ENCODE results near the gene EEF1A1.

DNA sequence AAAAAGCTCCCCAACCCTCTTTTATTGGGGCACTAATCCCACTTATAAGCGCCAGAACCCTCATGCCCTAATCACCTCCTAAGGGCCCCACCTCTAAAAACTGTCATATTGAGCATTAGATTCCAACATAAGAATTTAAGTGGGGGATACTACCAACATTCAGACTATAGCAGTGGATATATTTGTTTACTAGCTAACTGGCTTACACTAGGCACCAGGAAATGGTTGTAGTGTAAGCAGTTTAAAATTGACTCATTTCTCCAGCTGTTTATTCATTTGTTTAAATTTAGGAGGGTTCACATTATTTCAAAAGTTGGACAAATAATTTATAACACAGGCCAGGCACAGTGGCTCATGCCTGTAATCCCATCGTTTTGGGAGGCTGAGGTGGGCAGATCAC is 36.4 kb downstream of the EEF1A1 start:
- TF ChIP-seq TAF1 (IDR thresholded peaks at IDR 0.05; ENCODE audit: borderline replicate concordance, insufficient read depth, low read length), result no peak
- TF ChIP-seq, protein P1, sequence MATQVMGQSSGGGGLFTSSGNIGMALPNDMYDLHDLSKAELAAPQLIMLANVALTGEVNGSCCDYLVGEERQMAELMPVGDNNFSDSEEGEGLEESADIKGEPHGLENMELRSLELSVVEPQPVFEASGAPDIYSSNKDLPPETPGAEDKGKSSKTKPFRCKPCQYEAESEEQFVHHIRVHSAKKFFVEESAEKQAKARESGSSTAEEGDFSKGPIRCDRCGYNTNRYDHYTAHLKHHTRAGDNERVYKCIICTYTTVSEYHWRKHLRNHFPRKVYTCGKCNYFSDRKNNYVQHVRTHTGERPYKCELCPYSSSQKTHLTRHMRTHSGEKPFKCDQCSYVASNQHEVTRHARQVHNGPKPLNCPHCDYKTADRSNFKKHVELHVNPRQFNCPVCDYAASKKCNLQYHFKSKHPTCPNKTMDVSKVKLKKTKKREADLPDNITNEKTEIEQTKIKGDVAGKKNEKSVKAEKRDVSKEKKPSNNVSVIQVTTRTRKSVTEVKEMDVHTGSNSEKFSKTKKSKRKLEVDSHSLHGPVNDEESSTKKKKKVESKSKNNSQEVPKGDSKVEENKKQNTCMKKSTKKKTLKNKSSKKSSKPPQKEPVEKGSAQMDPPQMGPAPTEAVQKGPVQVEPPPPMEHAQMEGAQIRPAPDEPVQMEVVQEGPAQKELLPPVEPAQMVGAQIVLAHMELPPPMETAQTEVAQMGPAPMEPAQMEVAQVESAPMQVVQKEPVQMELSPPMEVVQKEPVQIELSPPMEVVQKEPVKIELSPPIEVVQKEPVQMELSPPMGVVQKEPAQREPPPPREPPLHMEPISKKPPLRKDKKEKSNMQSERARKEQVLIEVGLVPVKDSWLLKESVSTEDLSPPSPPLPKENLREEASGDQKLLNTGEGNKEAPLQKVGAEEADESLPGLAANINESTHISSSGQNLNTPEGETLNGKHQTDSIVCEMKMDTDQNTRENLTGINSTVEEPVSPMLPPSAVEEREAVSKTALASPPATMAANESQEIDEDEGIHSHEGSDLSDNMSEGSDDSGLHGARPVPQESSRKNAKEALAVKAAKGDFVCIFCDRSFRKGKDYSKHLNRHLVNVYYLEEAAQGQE (IDR thresholded peaks at IDR 0.05; ENCODE audit: insufficient read depth in 1 of 2, low read depth in 2 of 2, low read length in 2 of 2), result no peak

Measured in PFSK-1 (cell line).